Ramos (cell line): Measurements from ENCODE around the gene AGTRAP.

Experiments
- in situ Hi-C: fragments of 300-500 bp; cut with MboI; formaldehyde crosslinking; loops from one replicate; pipeline ENCODE4 v1.14.3; 2022; ENCODE audit warnings: low sequenced_read_pairs; ENCODE audit not compliant: unreplicated experiment

Gene AGTRAP

GRCh38 chr1:11752359-11753088, 16.6 kb downstream of the AGTRAP start:
- in situ Hi-C loops, result no loop called here

DNA sequence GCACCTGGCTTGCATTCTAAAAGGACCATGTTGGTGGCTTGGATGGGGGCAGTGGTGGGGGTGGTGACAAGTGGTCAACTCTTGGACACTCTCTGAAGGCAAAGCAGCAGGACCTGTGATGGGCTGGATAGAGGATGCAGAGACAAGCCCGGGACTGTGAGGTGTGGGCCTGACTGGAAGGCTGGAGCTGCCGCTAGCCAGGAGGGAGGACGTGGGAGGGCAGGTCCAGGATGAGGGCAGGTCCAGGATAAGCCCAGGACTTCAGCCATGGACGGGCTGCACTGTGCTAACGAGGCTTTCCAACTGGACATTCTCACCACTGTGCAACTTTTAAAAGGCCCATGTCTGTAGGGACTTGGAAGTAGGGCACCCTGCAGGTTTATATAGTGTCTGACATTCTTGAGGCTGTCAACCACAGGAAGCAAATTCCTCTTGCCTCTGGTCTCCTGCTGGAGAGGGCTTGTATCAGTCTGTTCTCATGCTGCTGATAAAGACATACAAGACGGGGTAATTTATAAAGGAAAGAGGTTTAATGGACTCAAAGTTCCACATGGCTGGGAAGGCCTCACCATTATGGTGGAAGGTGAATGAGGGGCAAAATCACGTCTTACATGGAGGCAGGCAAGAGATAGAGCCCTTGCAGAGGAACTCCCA, 17.7 kb downstream of the AGTRAP start:
- in situ Hi-C loops, result no loop called here

- in situ Hi-C loops, result no loop called here
Measured at GRCh38 chr1:11757047-11757446, 21.1 kb downstream of the AGTRAP start.

DNA sequence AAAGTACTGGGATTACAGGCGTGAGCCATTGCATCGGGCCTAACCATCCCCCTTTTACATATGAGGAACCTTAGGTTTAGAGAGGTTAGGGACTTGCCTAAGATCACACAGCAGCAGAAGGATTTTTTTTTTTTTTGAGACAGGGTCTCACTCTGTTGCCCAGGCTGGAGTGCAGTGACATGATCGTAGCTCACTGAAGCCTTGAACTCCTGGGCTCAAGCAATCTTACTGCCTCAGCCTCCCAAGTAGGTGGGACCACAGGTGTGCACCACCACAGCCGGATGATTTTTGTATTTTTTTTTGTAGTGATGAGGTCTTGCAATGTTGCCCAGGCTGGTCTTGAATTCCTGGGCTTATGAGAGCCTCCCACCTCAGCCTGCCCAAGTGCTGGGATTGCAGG, 23.9 kb downstream of the AGTRAP start:
- in situ Hi-C loops, result no loop called here

GRCh38 chr1:11761285-11761684, 25.3 kb downstream of the AGTRAP start:
- in situ Hi-C loops, result no loop called here

- in situ Hi-C loops, result no loop called here
Measured at GRCh38 chr1:11761988-11762406, 26.1 kb downstream of the AGTRAP start, which contains the start of gene C1orf167. Gene C1orf167 (plus strand): TSS chr1:11762193. CDS start chr1:11764401, 2,208 bp downstream.

DNA sequence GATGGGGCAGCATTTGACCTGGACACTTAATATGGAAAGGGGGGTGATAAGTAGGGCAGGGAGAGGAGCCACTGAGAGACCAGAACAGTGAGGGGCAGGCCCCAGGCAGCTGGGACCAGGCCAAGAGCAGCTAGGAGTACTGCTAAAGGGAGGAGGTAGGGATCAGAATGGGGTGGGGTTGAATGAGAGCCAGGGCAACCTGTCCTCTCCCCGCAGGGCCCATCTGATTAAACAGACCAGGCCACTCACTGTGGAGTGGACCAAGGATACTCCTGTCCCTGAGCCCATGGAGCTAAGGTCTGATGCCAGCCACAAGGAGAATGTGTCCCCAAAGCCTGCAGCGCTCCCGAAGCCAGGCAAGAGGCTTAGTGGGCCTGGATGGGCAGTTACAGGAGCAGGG, 28.2 kb downstream of the AGTRAP start:
- in situ Hi-C loops, result no loop called here

DNA sequence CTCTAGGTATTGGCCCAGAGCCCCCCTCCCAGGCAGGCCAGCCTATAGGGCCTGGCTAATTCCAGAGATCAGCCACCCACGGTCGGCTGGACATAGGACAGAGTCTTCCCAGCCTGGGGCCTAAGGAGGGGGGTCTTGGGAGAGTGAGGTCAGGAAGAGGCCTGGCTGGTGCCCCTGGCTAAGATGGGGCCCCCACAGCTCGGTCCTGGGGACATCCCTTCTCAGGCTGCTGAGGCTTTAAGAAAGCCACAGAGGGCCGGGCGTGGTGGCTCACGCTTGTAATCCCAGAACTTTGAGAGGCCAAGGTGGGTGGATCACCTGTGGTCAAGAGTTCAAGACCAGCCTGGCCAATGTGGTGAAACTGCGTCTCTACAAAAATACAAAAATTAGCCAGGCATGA, 28.6 kb downstream of the AGTRAP start:
- in situ Hi-C loops, result no loop called here

DNA sequence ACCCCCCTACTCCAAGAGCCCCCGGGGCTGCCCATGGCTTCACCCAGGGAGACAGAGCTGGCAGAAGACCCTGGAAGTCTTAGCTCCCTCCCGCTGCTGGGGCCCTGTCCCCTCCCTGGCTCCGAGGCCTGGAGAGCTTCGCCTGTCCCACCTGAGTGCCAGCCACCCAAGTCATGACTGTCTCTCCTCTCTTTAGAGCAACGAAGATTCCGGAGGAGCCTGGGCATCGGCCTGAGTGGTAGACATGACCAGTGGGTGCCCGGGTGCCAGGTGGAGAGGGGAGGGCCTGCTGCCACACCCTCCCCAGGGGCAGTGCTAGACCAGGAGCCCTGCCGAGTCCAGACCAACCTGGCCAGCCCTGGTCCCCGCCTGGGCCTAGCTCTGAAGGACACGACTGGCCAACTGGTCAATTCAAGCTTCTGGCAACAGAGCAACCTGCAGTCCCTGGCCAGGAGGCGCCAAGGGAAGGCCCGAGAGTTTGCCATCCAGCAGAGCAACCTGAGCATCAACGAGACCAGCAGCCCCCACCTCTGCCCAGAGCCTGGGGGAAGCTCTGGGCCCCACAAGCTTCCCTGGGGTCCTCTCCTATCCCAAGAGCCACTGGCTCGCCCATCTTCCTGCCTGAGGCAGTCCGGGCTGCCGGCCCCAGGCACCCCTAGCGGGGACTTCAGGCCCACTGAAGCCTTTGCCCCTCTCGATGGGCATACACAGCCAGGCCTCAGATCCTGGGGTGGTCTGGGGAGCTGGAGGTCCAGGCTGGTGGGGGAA, 29.9 kb downstream of the AGTRAP start:
- in situ Hi-C loops, result no loop called here

DNA sequence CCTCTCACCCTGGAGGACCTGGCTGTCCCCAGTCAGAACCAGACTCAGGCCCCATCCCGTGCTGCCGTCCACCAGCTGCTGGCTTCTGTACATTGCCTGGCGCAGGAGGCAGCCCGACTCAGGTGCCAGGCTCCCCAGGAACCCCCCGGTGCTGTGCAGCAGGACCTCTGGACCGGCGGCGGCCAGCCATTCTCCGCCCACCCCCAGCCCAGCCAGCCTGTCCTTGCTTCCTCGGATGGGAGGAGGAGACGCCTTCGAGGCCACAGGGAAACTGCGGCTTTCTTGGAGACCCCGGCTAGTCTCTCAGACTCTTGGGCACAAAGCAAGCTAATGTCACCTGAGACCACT, 30.5 kb downstream of the AGTRAP start:
- in situ Hi-C loops, result no loop called here

- in situ Hi-C loops, result no loop called here
Measured at GRCh38 chr1:11767922-11768704, 32.2 kb downstream of the AGTRAP start.

- in situ Hi-C loops, result no loop called here
Measured at GRCh38 chr1:11768821-11769220, 32.9 kb downstream of the AGTRAP start.

DNA sequence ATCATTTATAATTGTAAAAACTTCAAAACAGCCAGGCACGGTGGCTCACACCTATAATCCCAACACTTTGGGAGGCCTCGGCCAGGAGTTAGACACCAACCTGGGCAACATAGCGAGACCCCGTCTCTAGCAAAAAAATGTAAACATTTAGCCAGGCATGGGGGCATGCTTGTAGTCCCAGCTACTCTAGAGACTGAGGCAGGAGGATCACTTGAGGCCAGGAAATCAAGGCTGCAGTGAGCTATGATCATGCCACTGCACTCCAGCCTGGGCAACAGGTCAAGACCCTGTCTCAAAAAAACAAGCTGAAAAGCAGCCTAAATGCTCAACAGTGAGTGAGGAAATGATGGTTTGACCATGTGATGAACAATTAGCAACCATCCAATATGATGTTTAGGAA, 33.3 kb downstream of the AGTRAP start:
- in situ Hi-C loops, result no loop called here

DNA sequence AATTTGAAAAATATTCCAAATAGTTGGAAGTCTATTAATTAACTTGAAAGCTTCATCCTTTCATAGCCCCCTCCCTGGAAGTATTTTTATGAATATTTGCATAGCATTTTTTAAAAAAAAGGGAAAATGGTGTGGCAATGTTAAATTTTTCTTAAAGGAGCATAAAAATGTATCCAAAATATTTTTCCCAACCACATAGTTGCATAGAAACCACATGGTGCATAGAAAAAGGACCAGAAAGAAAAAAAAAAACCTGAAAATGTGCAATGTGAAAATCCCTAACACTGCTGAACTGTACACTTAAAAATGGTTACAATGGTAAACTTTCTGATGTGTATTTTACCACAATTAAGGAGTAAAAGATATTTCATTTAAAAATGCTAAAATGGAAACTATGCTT, 34.1 kb downstream of the AGTRAP start:
- in situ Hi-C loops, result no loop called here

DNA sequence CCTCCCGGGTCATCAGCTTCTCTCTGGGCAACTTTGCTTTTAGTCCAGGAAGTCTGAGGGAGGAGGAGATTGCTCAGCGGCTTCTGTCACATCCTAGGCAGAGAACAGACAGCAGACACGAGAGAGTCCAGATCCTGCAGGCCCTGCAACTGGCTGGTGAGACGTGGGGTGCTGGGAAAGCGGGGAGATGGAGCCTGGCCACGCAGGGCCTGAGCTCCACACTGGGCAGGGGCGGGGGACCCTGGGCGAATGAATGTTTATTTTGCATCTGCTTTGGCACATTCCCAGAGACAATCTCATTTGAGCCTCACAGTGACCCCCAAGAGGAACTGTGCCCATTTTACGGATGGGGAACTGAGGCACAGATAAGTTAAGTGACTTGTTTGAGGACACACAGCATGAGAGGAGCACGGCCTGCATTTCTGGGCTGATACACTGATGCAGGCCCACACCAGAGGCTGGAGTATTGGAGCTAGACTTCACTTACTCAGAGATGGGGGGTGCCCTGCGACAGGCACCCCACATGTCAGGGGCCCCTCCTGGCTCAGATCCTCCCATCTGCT, 35.6 kb downstream of the AGTRAP start:
- in situ Hi-C loops, result no loop called here

GRCh38 chr1:11772458-11772857, 36.5 kb downstream of the AGTRAP start:
- in situ Hi-C loops, result no loop called here

DNA sequence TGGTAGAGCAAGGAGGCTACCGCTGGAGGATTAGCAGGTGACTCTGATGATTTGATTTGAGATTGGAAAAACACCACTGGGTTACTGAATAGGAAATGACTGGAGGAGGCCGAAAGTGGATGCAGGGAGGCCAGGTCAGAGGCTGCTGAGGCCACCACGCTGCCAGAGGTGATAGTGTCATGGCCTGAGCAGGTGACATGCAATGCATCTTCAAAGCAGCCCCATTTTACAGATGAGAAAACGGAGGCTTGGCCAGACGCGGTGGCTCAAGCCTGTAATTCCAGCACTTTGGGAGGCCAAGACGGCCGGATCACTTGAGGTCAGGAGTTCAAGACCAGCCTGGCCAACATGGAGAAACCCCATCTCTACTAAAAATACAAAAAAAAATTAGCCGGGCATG, 38.8 kb downstream of the AGTRAP start:
- in situ Hi-C loops, result no loop called here

DNA sequence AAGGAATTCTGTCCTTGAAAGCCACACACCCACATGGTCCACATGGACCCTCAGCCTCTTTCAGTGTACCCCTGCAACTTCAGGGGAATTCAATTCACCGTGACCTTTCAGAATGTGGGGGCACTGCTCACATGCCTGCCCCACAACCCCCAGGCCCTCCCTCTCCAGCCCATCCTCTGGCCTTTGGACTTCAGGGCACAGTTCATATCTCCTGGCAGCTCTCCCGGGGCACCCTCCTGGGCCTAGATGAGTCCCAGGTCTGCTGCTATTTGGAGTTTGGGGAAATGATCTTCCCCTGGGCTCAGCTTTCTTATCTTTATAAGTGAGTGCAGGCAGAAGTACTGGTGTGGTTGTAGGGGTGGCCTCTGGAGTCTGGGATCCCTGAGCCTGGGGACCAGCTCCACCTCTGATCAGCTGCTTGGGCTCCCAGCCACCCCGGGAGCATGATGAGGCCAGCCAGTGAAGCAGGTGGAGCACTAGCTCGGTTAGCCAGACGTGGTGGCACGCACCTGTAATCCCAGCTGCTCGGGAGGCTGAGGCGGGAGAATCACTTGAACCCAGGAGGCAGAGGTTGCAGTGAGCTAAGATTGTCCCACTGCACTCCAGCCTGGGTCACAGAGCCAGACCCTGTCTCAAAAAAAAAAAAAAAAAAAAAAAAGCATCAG, 41.9 kb downstream of the AGTRAP start:
- in situ Hi-C loops, result no loop called here

GRCh38 chr1:11778336-11778735, 42.4 kb downstream of the AGTRAP start:
- in situ Hi-C loops, result no loop called here
